A673 (cell line): ENCODE data around the gene PHLDB2. TPM values are rescaled to one million over a fixed set of nuclear protein-coding genes. Genes with fewer than 3 reads are reported as not detected.

ENCODE experiments used
- BruUV-seq: library from RNA; stranded (reverse); fragments of 400-500 nt; replicated peaks from 2 replicates; lab custom pipeline; 2021; lab: Mats Ljungman, UMichigan
- CTCF ChIA-PET: fragments of 300-600 bp; sonication (Branson Sonifier 250); formaldehyde crosslinking; loops from one replicate; lab custom pipeline; 2022; ENCODE audit warnings: antibody characterized with exemption; lab: Charles Lee
- POLR2A ChIA-PET: fragments of 300-600 bp; sonication (Branson Sonifier 250); formaldehyde crosslinking; loops from one replicate; lab custom pipeline; 2022; ENCODE audit warnings: antibody characterized with exemption; ENCODE audit not compliant: low non-redundant PET; lab: Charles Lee
- DNase-seq: peaks from one replicate; pipeline ENCODE4 v3.0.0-alpha.2; 2015; ENCODE audit warnings: low spot score
- H3K27ac ChIP-seq: fragments of 200-600 bp; sonication (generic); 2 replicates; pipeline ENCODE4 v1.5.1; 2016; ENCODE audit warnings: mixed run types, low read depth, mild to moderate bottlenecking, mixed read lengths, antibody characterized with exemption, low read length; ENCODE audit not compliant: poor library complexity, severe bottlenecking
- H3K27me3 ChIP-seq: fragments of 200-600 bp; sonication (generic); replicated peaks from 2 replicates; pipeline ENCODE4 v1.6.1; 2017; ENCODE audit warnings: mixed run types, low read depth, mild to moderate bottlenecking, mixed read lengths, antibody characterized with exemption, low read length; ENCODE audit not compliant: insufficient read depth, poor library complexity
- H3K36me3 ChIP-seq: fragments of 200-600 bp; sonication (generic); 2 replicates; pipeline ENCODE4 v1.6.1; 2016; ENCODE audit warnings: mixed run types, mild to moderate bottlenecking, mixed read lengths, antibody characterized with exemption, low read length; ENCODE audit not compliant: insufficient read depth, poor library complexity, severe bottlenecking
- H3K4me1 ChIP-seq: fragments of 200-600 bp; sonication (generic); 2 replicates; pipeline ENCODE4 v1.6.1; 2017; ENCODE audit warnings: mixed run types, mild to moderate bottlenecking, mixed read lengths, antibody characterized with exemption, low read length; ENCODE audit not compliant: insufficient read depth, poor library complexity, severe bottlenecking
- H3K4me3 ChIP-seq: fragments of 200-600 bp; sonication (generic); 2 replicates; pipeline ENCODE4 v1.5.1; 2016; ENCODE audit warnings: low read depth, mixed run types, mild to moderate bottlenecking, mixed read lengths, low read length; ENCODE audit not compliant: poor library complexity, severe bottlenecking
- H3K9me3 ChIP-seq: fragments of 200-600 bp; sonication (generic); 2 replicates; pipeline ENCODE4 v1.6.1; 2016; ENCODE audit warnings: mixed run types, low read depth, mild to moderate bottlenecking, mixed read lengths, antibody characterized with exemption, low read length; ENCODE audit not compliant: poor library complexity, severe bottlenecking
- CTCF ChIP-seq: fragments of 300-800, 200-600 bp; sonication (generic); conservative IDR thresholded peaks from 2 replicates; pipeline ENCODE4 v1.5.1; 2017; ENCODE audit warnings: low read depth, mild to moderate bottlenecking, antibody characterized with exemption, low read length, moderate library complexity, mixed read lengths
- EZH2 ChIP-seq: fragments of 200-600 bp; sonication (generic); IDR thresholded peaks from 2 replicates; pipeline ENCODE4 v1.6.1; 2017; ENCODE audit warnings: borderline replicate concordance, low read depth, mild to moderate bottlenecking, mixed read lengths, antibody characterized with exemption, low read length; ENCODE audit not compliant: poor library complexity, severe bottlenecking
- intact Hi-C: fragments of 100-400 bp; cut with micrococcal nuclease; formaldehyde crosslinking; loops from one replicate; pipeline ENCODE4 v1.10.0; 2022; ENCODE audit not compliant: unreplicated experiment
- total RNA-seq: library from RNA; stranded (reverse); gene quantifications from 2 replicates; pipeline ENCODE4 v1.2.3, GENCODE V29; 2021

The PHLDB2 gene
- total RNA-seq, 1 experiment from 2014 or later, result 13.1 TPM

- no peak for DNase-seq
- TF ChIP-seq EZH2, result no peak
- no peak for TF ChIP-seq CTCF
- no peaks in the 10 kb centered on the region for H3K4me1 ChIP-seq
- CTCF ChIA-PET, result no interaction called here
- H3K4me3 ChIP-seq, result no peak overlapping the region
- no peaks in the 10 kb centered on the region for H3K9me3 ChIP-seq
- no peak overlapping the region for H3K27ac ChIP-seq
- POLR2A ChIA-PET, result no interaction called here
- intact Hi-C loops, result no loop called here
- no peaks in the 10 kb centered on the region for H3K27me3 ChIP-seq
- no peaks in the 10 kb centered on the region for H3K36me3 ChIP-seq
- BruUV-seq, result no TSS peak
Measured at GRCh38 chr3:111837112-111837511, 22.0 kb upstream of the PHLDB2 start.

GRCh38 chr3:111838133-111838532 is 20.9 kb upstream of the PHLDB2 start:
- POLR2A ChIA-PET, result no interaction called here
- Histone ChIP-seq H3K4me3 (no peak overlapping the region), H3K27me3 (no peaks in the 10 kb centered on the region), H3K9me3 (no peaks in the 10 kb centered on the region), H3K27ac (no peak overlapping the region), H3K4me1 (no peaks in the 10 kb centered on the region), H3K36me3 (no peaks in the 10 kb centered on the region)
- BruUV-seq, result no TSS peak
- intact Hi-C loops, result no loop called here
- TF ChIP-seq EZH2 (no peak), CTCF (no peak)
- CTCF ChIA-PET, result no interaction called here
- no peak for DNase-seq

GRCh38 chr3:111846039-111846438 is 13.0 kb upstream of the PHLDB2 start:
- no peaks in the 10 kb centered on the region for H3K36me3 ChIP-seq
- peaks cover 17% of the 10 kb centered on the region for H3K4me1 ChIP-seq
- H3K4me3 ChIP-seq, result no peak overlapping the region
- no peaks in the 10 kb centered on the region for H3K9me3 ChIP-seq
- ChIA-PET POLR2A (no interaction called here), CTCF (no interaction called here)
- no TSS peak for BruUV-seq
- TF ChIP-seq EZH2 (no peak), CTCF (no peak)
- H3K27ac ChIP-seq, result no peak overlapping the region
- intact Hi-C loops, result no loop called here
- H3K27me3 ChIP-seq, result no peaks in the 10 kb centered on the region
- DNase-seq, result peak; percentile 44
